ENCODE measurements around the gene AGAP1.

AGAP1 gene

GRCh38 chr2:235489897-235490296 is 3.9 kb upstream of the AGAP1 start:
- no peak for DNase-seq

- DNase-seq = no peak
Observed at GRCh38 chr2:235492850-235493344, 946 bp upstream of the AGAP1 start.

GRCh38 chr2:235493402-235493774 is 455 bp upstream of the AGAP1 start:
- peak; percentile 74 for DNase-seq

GRCh38 chr2:235494716-235495372 is 1.0 kb downstream of the AGAP1 start:
- peak; percentile 32 for DNase-seq

- DNase-seq = no peak
Observed at GRCh38 chr2:235495373-235496238, 1.8 kb downstream of the AGAP1 start.

- DNase-seq = no peak
Observed at GRCh38 chr2:235496239-235496621, 2.4 kb downstream of the AGAP1 start.

- DNase-seq = peak; percentile 59
Observed at GRCh38 chr2:235497096-235497495, 3.3 kb downstream of the AGAP1 start.

- DNase-seq = no peak
Observed at GRCh38 chr2:235498541-235498940, 4.7 kb downstream of the AGAP1 start.

GRCh38 chr2:235498946-235499812 is 5.3 kb downstream of the AGAP1 start:
- DNase-seq = no peak

- no peak for DNase-seq
Observed at GRCh38 chr2:235500110-235500760, 6.4 kb downstream of the AGAP1 start.

GRCh38 chr2:235500761-235501672 is 7.2 kb downstream of the AGAP1 start:
- DNase-seq = no peak

GRCh38 chr2:235501673-235502031 is 7.8 kb downstream of the AGAP1 start:
- no peak for DNase-seq

- DNase-seq = no peak
Observed at GRCh38 chr2:235502336-235502735, 8.5 kb downstream of the AGAP1 start.

- DNase-seq = peak; percentile 48
Observed at GRCh38 chr2:235504441-235505180, 10.8 kb downstream of the AGAP1 start.

- DNase-seq = peak; percentile 16
Observed at GRCh38 chr2:235505181-235505741, 11.4 kb downstream of the AGAP1 start.

- DNase-seq = no peak
Observed at GRCh38 chr2:235506291-235506996, 12.6 kb downstream of the AGAP1 start.

- no peak for DNase-seq
Observed at GRCh38 chr2:235506997-235507615, 13.3 kb downstream of the AGAP1 start.

- no peak for DNase-seq
Observed at GRCh38 chr2:235507928-235508327, 14.1 kb downstream of the AGAP1 start.
